ENCODE results near the gene ESPN.
"Not testable (repeated sequence)": the region's sequence is repeated elsewhere in the genome, so short reads cannot be mapped to it uniquely, and the experiment has no call there.

The ESPN gene

DNA sequence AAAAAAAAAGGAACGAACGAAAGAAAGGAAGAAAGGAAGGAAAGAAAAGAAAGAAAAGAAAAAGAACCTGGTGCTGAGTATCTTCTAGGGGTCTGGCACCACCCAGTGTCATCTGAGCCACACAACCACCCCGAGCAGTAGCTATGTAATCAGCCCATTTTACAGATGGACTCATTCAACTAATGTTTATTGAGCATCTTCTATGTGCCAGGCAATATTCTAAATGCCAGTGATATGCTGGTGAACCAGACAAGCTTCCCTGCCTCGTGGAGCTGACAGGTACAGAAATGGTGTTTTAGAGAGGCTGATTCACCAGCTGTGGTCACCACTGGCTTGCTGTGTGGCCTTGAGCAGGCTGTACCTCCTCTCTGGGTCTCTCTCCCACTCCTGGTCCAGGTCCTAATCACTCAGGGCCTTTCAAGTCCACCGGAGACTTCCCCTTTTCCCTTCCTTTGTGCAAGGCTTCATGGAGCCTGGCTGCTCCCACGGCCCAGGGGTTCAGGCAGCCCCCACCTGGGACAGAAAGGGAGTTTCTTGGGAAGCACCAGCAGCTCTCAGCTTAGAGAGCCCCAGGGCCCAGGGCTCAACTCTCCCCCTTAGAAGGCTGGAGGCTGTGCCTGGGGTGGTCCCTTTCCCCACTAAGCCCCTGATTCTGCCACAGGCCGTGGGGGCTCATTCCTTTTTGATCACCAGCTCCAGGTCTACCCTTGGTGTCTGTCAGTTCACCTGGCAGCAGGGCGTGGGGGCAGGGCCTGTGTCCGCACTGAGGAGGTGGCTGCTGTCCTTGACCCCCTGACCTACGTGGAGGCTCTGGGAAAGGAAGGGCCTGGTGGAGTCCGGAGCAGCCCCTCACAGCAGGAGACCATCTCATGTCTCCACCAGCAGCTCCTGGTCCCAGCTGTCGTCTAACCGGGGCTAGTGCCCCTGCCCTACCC is 7.3 kb downstream of the ESPN start:
- not testable (repeated sequence) for DNase-seq (ENCODE audit: low read depth)

GRCh38 chr1:6434186-6434585 is 9.6 kb downstream of the ESPN start:
- H3K4me3 ChIP-seq (ENCODE audit: control insufficient read depth, low read depth, low read length) = no peak overlapping the region
- no peak for DNase-seq (ENCODE audit: low read depth)
- TF ChIP-seq, protein P1, sequence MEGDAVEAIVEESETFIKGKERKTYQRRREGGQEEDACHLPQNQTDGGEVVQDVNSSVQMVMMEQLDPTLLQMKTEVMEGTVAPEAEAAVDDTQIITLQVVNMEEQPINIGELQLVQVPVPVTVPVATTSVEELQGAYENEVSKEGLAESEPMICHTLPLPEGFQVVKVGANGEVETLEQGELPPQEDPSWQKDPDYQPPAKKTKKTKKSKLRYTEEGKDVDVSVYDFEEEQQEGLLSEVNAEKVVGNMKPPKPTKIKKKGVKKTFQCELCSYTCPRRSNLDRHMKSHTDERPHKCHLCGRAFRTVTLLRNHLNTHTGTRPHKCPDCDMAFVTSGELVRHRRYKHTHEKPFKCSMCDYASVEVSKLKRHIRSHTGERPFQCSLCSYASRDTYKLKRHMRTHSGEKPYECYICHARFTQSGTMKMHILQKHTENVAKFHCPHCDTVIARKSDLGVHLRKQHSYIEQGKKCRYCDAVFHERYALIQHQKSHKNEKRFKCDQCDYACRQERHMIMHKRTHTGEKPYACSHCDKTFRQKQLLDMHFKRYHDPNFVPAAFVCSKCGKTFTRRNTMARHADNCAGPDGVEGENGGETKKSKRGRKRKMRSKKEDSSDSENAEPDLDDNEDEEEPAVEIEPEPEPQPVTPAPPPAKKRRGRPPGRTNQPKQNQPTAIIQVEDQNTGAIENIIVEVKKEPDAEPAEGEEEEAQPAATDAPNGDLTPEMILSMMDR (IDR thresholded peaks at IDR 0.05; ENCODE audit: control insufficient read depth, insufficient read depth, low read depth, low read length, missing control alignments) = no peak

More for the DNA sequence above, 7.3 kb downstream of the ESPN start:
- H3K4me3 ChIP-seq (ENCODE audit: control insufficient read depth, low read depth, low read length) = not testable (repeated sequence)

GRCh38 chr1:6435129-6435528 is 10.6 kb downstream of the ESPN start:
- TF ChIP-seq, protein P1 (IDR thresholded peaks at IDR 0.05; ENCODE audit: control insufficient read depth, insufficient read depth, low read depth, low read length, missing control alignments) = no peak
- no peak for DNase-seq (ENCODE audit: low read depth)
- H3K4me3 ChIP-seq (ENCODE audit: control insufficient read depth, low read depth, low read length) = no peak overlapping the region

DNA sequence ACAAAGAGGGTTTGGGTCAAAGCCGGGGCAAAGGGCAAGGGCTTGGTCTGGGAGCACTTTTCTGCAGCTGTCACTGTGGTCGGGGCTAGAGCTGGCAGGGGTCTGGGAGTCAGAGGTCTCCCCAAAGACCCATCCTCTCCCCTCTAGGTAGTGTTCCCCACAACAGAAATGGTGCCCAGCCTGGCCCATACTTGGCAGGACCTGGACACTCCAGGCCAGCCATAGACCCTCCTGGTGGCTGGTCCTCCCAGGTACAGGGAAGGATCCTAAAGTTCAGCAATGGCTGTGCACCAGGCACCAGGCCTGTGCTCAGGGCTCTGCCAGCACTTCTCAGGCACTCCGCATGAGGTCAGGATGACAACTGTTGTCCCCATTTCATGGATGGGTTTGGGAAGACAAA is 11.0 kb downstream of the ESPN start:
- TF ChIP-seq, protein P1 (IDR thresholded peaks at IDR 0.05; ENCODE audit: control insufficient read depth, insufficient read depth, low read depth, low read length, missing control alignments) = no peak
- H3K4me3 ChIP-seq (ENCODE audit: control insufficient read depth, low read depth, low read length) = no peak overlapping the region
- DNase-seq (ENCODE audit: low read depth) = no peak

DNA sequence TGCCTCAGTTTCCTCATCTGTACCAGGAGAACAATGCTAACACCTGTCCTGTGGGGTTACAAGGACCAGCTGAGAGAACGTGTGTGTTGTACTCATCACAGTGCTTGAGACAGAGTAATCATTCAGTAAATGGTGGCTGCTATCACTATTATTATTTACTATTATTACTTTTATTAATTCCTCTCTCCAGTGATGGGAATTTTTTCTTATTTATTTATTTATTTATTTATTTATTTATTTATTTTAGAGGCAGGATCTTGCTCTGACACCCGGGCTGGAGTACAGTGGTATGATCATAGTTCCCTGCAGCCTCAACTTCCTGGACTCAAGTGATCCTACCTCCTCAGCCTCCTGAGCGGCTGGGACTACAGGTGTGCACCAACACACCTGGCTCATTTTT is 11.7 kb downstream of the ESPN start:
- H3K4me3 ChIP-seq (ENCODE audit: control insufficient read depth, low read depth, low read length); DNase-seq (ENCODE audit: low read depth): not testable (repeated sequence)

DNA sequence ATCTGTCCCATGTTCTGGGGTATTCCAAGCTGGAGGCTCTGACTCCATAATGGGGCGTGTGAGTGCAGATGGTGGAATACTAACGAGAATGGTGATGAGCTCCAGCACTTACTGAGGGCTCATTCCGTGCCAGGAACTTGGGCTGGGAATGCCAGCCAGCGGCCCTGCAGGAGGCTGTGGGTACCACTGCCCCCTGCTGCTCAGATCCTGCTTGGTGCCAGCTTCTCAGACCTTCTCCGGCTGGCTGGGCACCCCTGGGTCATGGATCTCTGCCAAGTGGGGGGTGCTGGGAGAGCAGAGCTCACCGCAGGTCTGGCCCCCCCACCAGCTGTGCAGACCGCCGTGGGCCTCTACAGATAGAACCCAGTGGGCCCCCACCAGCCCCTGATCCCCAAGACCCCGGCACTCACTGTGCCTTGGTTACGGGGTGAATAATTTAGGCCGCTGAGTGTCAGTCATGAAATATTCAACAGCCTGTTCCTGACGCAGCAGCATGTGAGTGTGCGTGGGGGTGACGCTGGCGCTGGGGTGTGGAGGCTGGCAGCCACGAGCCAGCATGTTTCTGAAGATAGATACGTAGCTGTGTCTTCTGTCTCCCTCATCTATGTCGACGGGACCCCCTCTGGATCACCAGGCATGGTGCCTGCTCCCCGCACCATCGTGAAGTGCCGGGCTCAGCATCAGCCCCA is 12.6 kb downstream of the ESPN start:
- TF ChIP-seq, protein P1 (IDR thresholded peaks at IDR 0.05; ENCODE audit: control insufficient read depth, insufficient read depth, low read depth, low read length, missing control alignments) = peak; percentile 8
- not testable (repeated sequence) for DNase-seq (ENCODE audit: low read depth); H3K4me3 ChIP-seq (ENCODE audit: control insufficient read depth, low read depth, low read length)

- no peak overlapping the region for H3K4me3 ChIP-seq (ENCODE audit: control insufficient read depth, low read depth, low read length)
- no peak for DNase-seq (ENCODE audit: low read depth)
- TF ChIP-seq, protein P1 (IDR thresholded peaks at IDR 0.05; ENCODE audit: control insufficient read depth, insufficient read depth, low read depth, low read length, missing control alignments) = peak; percentile 93
These were observed 13.5 kb downstream of the ESPN start for GRCh38 chr1:6438047-6438525.
